ENCODE data around the gene GALNT1. TPM values are rescaled to one million over a fixed set of nuclear protein-coding genes. Genes with fewer than 3 reads are reported as not detected.
A peak's percentile ranks its signal among the peaks of the same experiment; 100 is the strongest.

Gene GALNT1
- total and polyA plus RNA-seq, 4 donors = 18.1 to 65.3 (median 37.3) TPM

DNA sequence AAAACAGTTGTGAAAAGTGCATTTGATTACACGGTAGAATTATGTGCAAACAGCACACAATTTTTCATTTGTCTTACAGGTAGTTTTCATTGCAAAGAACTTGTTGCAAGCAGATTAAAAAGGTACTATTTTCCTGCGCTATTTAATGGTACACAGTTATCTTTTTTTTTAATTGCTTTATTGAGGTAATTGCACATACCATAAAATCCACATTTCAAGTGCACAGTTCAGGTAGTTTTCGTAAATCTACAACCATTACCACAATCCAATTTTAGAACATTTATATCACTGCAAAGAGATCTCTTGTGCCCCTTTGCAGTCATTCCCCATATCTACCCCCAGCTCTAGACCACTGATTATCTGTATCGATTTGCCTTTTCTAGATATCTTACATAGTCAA, 2.6 kb upstream of the GALNT1 start:
- no peak overlapping the region for H3K4me3 ChIP-seq (ENCODE audit: low read length in 2 of 2)
- 82% methylated on average over 4 of the region's 4 CpGs for WGBS, 2 donors
- H3K36me3 ChIP-seq (ENCODE audit: control insufficient read depth in 1 of 2, insufficient read depth in 2 of 2, low read length in 1 of 2) = no peaks in the 10 kb centered on the region
- no peak overlapping the region for H3K27ac ChIP-seq (ENCODE audit: low read depth in 1 of 2, low read length in 2 of 2)
- DNase-seq (no peak), ATAC-seq (ENCODE audit: low FRiP score) (no peak)
- no peaks in the 10 kb centered on the region for H3K9me3 ChIP-seq (ENCODE audit: control insufficient read depth, low read length)
- intact Hi-C loops (cut with DNase I) = no loop called here
- H3K4me1 ChIP-seq (ENCODE audit: control insufficient read depth in 1 of 2, insufficient read depth in 2 of 2, low read length in 2 of 2) = no peaks in the 10 kb centered on the region
- H3K27me3 ChIP-seq (ENCODE audit: control insufficient read depth in 1 of 2, insufficient read depth in 2 of 2, low read length in 1 of 2) = no peaks in the 10 kb centered on the region

DNA sequence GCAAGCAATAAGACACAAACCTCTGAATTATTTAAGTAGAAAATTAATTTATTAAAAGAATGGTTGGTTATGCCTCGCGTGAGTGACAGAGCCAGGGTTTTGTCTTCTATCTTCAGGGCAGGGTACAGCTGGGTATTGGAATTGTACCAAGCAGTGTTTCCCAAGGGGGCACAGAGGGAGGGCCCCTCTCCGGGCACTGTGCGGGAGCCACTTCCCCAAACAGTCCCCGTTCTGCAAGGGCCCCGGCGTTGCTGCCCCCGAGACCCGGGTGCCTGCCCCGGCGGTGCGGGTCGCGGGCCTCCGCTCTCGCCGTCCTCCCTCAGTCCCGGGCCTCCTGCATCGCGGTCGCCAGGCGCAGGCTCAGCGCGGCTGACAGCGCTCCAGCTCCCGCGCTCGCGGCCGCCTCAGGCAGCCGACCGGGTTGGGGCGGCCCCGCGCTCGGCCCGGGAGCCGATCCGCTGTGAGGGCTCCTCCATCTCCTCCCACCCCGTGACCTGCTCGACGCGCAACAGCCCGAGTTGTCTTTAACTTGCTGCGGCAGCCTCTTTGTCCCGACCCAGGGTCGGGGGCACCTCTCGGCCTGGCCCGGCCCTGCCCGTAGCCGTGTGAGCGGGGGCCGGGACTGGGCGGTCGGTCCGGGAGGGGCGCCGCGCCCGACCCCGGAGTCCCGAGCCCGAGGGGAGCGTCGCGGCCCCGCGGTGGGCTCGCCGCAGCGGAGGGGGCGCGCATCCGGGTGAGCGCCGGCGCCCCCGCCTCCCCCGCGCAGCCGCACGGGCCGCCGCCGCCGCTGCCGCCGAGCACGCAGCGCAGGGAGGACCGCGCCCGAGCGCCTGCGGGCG, 620 bp upstream of the GALNT1 start:
- DNase-seq (peak; percentile 77 to 87), ATAC-seq (ENCODE audit: low FRiP score) (peak; percentile 85)
- Histone ChIP-seq H3K4me1 (ENCODE audit: control insufficient read depth in 1 of 2, insufficient read depth in 2 of 2, low read length in 2 of 2) (no peaks in the 10 kb centered on the region), H3K9me3 (ENCODE audit: control insufficient read depth, low read length) (no peaks in the 10 kb centered on the region), H3K36me3 (ENCODE audit: control insufficient read depth in 1 of 2, insufficient read depth in 2 of 2, low read length in 1 of 2) (no peaks in the 10 kb centered on the region), H3K27me3 (ENCODE audit: control insufficient read depth in 1 of 2, insufficient read depth in 2 of 2, low read length in 1 of 2) (no peaks in the 10 kb centered on the region), H3K4me3 (ENCODE audit: low read length in 2 of 2) (peak overlapping the region; percentile 68 to 99), H3K27ac (ENCODE audit: low read depth in 1 of 2, low read length in 2 of 2) (peak overlapping the region; percentile 87 to 99)
- 0 to 1% methylated on average over 83 to 96 of the region's 96 CpGs for WGBS, 2 donors
- intact Hi-C loops (cut with DNase I) = loop anchor here in 1 of 2 donors (1.0 to 5.0 kb wide), 2 partner anchors 84 to 174 kb away; partner anchors contain the start of gene INO80C

DNA sequence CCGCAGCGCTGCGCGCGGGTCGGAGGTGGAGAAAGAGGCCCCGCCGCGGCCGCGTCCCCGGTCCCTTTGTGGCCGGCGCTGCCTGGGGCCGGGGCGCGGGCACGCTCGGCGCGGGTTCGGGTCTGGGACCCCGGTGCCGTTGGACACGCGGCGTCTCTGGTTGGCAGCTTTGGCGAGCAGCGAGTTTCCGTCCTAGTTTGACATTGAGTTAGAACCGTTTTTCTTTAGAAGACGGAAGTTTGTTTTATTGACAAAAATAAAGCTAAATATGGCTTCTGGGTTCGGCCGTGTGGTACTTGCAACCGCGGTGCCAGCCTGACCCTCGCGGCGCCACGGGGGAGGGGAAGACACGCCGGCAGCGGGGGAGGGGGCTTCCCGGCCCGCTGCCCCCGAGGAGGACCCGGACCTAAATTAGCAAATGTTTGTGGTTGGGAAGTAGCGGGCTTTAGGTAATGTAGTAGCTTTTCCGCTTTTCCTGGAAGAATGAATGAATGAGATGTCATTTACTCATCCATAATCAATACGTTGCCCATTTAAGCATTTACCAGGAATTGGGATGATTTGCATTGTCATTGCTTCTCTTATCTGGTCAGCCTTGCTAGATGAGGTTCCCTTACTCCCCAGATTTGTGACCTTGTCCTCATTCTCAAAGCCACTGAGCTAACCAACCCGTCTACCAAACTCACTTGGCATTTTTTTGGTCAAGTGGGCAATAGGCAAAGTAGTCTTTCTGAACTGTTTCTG, 530 bp downstream of the GALNT1 start:
- 2% methylated on average over 51 of the region's 51 CpGs for WGBS, 2 donors
- intact Hi-C loops (cut with DNase I) = loop anchor here in 1 of 2 donors (1.0 to 5.0 kb wide), 2 partner anchors 85 to 175 kb away; partner anchors contain the start of gene INO80C
- DNase-seq (peak; percentile 52 to 81), ATAC-seq (ENCODE audit: low FRiP score) (peak; percentile 22)
- Histone ChIP-seq H3K27me3 (ENCODE audit: control insufficient read depth in 1 of 2, insufficient read depth in 2 of 2, low read length in 1 of 2) (no peaks in the 10 kb centered on the region), H3K4me3 (ENCODE audit: low read length in 2 of 2) (peak overlapping the region; percentile 96 to 99), H3K36me3 (ENCODE audit: control insufficient read depth in 1 of 2, insufficient read depth in 2 of 2, low read length in 1 of 2) (no peaks in the 10 kb centered on the region), H3K4me1 (ENCODE audit: control insufficient read depth in 1 of 2, insufficient read depth in 2 of 2, low read length in 2 of 2) (no peaks in the 10 kb centered on the region), H3K9me3 (ENCODE audit: control insufficient read depth, low read length) (no peaks in the 10 kb centered on the region), H3K27ac (ENCODE audit: low read depth in 1 of 2, low read length in 2 of 2) (peak overlapping the region in 1 of 2 donors; percentile 22)

DNA sequence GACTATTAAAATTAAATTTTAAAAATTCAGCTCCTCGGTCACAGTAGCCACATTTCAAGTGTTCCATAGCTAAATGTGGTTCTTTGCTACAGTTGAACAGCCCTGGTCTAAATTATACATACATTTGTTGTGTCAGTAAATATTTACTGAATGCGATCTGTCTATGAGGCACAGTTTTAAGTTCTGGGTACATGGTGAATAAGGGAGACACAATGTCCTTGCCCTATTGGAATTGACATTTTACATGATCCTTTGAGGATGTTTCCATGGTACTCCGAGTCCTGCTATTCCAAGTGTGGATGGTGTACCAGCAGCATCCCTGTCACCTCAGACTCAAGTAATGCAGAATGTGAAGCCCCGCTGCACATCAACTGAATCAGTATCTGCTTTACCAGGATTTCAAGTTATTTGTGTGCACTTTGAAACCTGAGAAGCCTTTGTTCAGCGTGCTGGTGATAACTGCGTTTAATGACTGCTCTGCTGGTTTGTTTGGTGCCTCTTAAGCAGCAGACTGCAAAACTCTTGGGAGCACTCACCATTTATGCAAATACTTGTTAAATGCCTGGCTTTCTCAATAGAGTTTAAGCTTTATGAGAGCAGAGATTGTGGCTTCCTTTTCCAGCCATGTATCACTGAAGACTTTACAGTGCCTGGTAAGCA, 1.5 kb downstream of the GALNT1 start:
- intact Hi-C loops (cut with DNase I) = loop anchor here in 1 of 2 donors (5.0 kb wide), 1 partner anchor 176 kb away; no protein-coding TSS in a partner anchor
- Histone ChIP-seq H3K4me1 (ENCODE audit: control insufficient read depth in 1 of 2, insufficient read depth in 2 of 2, low read length in 2 of 2) (no peaks in the 10 kb centered on the region), H3K27ac (ENCODE audit: low read depth in 1 of 2, low read length in 2 of 2) (no peak overlapping the region), H3K27me3 (ENCODE audit: control insufficient read depth in 1 of 2, insufficient read depth in 2 of 2, low read length in 1 of 2) (no peaks in the 10 kb centered on the region), H3K4me3 (ENCODE audit: low read length in 2 of 2) (no peak overlapping the region), H3K36me3 (ENCODE audit: control insufficient read depth in 1 of 2, insufficient read depth in 2 of 2, low read length in 1 of 2) (no peaks in the 10 kb centered on the region), H3K9me3 (ENCODE audit: control insufficient read depth, low read length) (no peaks in the 10 kb centered on the region)
- DNase-seq = no peak
- ATAC-seq (ENCODE audit: low FRiP score) = no peak
- WGBS, 2 donors = 84 to 85% methylated on average over 6 of the region's 6 CpGs

DNA sequence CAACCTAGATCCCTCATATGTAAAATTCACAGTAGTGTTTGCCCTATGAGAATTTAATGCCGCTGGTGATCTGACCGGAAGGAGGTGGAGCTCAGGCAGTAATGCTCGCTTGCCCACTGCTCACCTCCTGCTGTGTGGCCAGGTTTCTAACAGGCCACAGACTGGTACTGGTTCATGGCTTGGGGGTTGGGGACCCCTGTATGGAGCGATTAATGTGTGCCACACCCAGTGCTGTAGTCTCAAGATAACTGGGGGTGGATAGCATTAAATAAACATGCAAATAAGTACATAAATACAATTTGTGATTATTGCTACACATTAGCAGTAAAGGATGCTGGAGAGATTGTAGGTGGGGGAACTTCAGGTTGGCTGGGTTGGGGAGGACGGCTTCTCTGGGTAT, 3.2 kb downstream of the GALNT1 start:
- intact Hi-C loops (cut with DNase I) = loop anchor here in 1 of 2 donors (5.0 kb wide), 1 partner anchor 177 kb away; no protein-coding TSS in a partner anchor
- 97 to 98% methylated on average over 5 of the region's 5 CpGs for WGBS, 2 donors
- ATAC-seq (ENCODE audit: low FRiP score) = no peak

DNA sequence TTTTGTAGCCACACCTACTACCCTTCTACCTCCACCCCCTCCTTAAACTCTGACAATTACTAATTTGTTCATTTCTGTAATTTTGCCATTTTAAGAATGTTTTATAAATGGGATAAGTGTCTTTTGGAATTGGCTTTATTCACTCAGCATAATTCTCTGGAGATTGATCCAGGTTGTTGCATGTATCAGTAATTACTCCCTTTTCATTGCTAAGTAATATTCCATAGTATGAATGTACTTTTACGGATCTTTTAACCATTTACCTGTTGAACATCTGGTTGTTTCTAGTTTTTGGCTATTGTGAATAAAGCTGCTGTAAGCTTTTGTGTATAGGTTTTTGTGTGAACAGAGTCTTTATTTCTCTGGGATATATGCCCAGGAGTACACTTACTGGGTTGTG, 4.1 kb downstream of the GALNT1 start:
- intact Hi-C loops (cut with DNase I) = no loop called here
- DNase-seq (no peak), ATAC-seq (ENCODE audit: low FRiP score) (no peak)
- WGBS, 2 donors = 98 to 100% methylated on average over 1 of the region's 1 CpG
- H3K36me3 ChIP-seq (ENCODE audit: control insufficient read depth in 1 of 2, insufficient read depth in 2 of 2, low read length in 1 of 2) = no peaks in the 10 kb centered on the region
- H3K4me1 ChIP-seq (ENCODE audit: control insufficient read depth in 1 of 2, insufficient read depth in 2 of 2, low read length in 2 of 2) = no peaks in the 10 kb centered on the region
- no peak overlapping the region for H3K27ac ChIP-seq (ENCODE audit: low read depth in 1 of 2, low read length in 2 of 2)
- H3K9me3 ChIP-seq (ENCODE audit: control insufficient read depth, low read length) = no peaks in the 10 kb centered on the region
- H3K27me3 ChIP-seq (ENCODE audit: control insufficient read depth in 1 of 2, insufficient read depth in 2 of 2, low read length in 1 of 2) = no peaks in the 10 kb centered on the region
- no peak overlapping the region for H3K4me3 ChIP-seq (ENCODE audit: low read length in 2 of 2)

More for the DNA sequence above, 3.2 kb downstream of the GALNT1 start:
- Histone ChIP-seq H3K27ac (ENCODE audit: low read depth in 1 of 2, low read length in 2 of 2) (no peak overlapping the region), H3K4me1 (ENCODE audit: control insufficient read depth in 1 of 2, insufficient read depth in 2 of 2, low read length in 2 of 2) (no peaks in the 10 kb centered on the region), H3K27me3 (ENCODE audit: control insufficient read depth in 1 of 2, insufficient read depth in 2 of 2, low read length in 1 of 2) (no peaks in the 10 kb centered on the region), H3K4me3 (ENCODE audit: low read length in 2 of 2) (no peak overlapping the region), H3K9me3 (ENCODE audit: control insufficient read depth, low read length) (no peaks in the 10 kb centered on the region), H3K36me3 (ENCODE audit: control insufficient read depth in 1 of 2, insufficient read depth in 2 of 2, low read length in 1 of 2) (no peaks in the 10 kb centered on the region)
- no peak for DNase-seq

DNA sequence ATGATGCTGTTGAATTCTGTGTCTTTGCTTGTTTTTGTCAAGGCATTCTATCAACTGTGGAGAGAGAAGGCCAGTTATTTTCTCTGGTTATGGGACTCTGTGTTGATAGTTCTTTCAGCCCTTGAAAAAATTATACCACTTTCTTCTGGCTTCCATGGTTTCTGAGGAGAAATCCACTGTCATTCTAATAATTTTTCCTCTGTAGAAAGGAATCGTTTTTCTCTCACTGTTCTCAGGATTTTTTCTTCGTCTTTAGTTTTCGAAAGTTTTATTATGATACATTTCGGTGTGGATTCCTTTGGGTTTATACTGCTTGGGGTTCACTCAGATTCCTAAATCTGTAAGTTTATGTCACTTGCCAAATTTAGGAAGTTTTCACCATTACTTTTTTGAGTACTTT, 6.6 kb downstream of the GALNT1 start:
- no peak overlapping the region for H3K4me3 ChIP-seq (ENCODE audit: low read length in 2 of 2)
- no peak overlapping the region for H3K27ac ChIP-seq (ENCODE audit: low read depth in 1 of 2, low read length in 2 of 2)
- DNase-seq (no peak), ATAC-seq (ENCODE audit: low FRiP score) (no peak)
- H3K4me1 ChIP-seq (ENCODE audit: control insufficient read depth in 1 of 2, insufficient read depth in 2 of 2, low read length in 2 of 2) = no peaks in the 10 kb centered on the region
- intact Hi-C loops (cut with DNase I) = no loop called here
- 89 to 94% methylated on average over 4 of the region's 4 CpGs for WGBS, 2 donors
- no peaks in the 10 kb centered on the region for H3K9me3 ChIP-seq (ENCODE audit: control insufficient read depth, low read length)
- no peaks in the 10 kb centered on the region for H3K36me3 ChIP-seq (ENCODE audit: control insufficient read depth in 1 of 2, insufficient read depth in 2 of 2, low read length in 1 of 2)
- H3K27me3 ChIP-seq (ENCODE audit: control insufficient read depth in 1 of 2, insufficient read depth in 2 of 2, low read length in 1 of 2) = no peaks in the 10 kb centered on the region

DNA sequence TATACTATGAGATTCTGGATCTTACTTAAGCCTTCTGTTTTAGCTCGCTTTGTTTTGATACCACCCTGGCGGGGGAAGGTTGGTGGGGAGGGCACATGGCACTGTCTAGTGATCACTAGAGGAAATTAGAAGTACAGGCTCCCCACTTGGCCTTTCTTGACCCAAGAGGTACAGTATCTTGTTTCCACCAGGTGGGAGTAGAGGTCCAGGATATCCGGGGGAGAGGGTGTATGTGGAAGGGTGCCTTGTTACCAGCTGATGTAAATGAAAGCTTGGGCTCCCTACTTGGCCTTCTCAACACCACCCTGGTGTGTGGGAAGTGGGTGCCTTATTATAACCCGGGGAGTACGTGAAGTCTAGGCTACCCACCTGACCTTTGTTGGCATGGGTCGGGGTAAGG, 7.5 kb downstream of the GALNT1 start:
- 82 to 88% methylated on average over 6 of the region's 6 CpGs for WGBS, 2 donors
- Histone ChIP-seq H3K27me3 (ENCODE audit: control insufficient read depth in 1 of 2, insufficient read depth in 2 of 2, low read length in 1 of 2) (no peaks in the 10 kb centered on the region), H3K36me3 (ENCODE audit: control insufficient read depth in 1 of 2, insufficient read depth in 2 of 2, low read length in 1 of 2) (no peaks in the 10 kb centered on the region), H3K4me3 (ENCODE audit: low read length in 2 of 2) (no peak overlapping the region), H3K27ac (ENCODE audit: low read depth in 1 of 2, low read length in 2 of 2) (no peak overlapping the region), H3K9me3 (ENCODE audit: control insufficient read depth, low read length) (no peaks in the 10 kb centered on the region), H3K4me1 (ENCODE audit: control insufficient read depth in 1 of 2, insufficient read depth in 2 of 2, low read length in 2 of 2) (no peaks in the 10 kb centered on the region)
- DNase-seq = no peak
- intact Hi-C loops (cut with DNase I) = no loop called here
- no peak for ATAC-seq (ENCODE audit: low FRiP score)

All from aorta (tissue), 5 donors.